GM19395 (cell line): ENCODE data around the gene SHTN1.

ENCODE experiments used
- ATAC-seq: cut with Tn5 transposase; IDR thresholded peaks from one replicate; pipeline ENCODE4 v1.9.1; 2021; ENCODE audit warnings: mild to moderate bottlenecking, moderate library complexity; ENCODE audit not compliant: unreplicated experiment

Gene SHTN1

GRCh38 chr10:116836902-116837523 lies 168.0 kb downstream of the SHTN1 start:
- ATAC-seq = no peak

- no peak for ATAC-seq
These were observed 168.9 kb downstream of the SHTN1 start for GRCh38 chr10:116836083-116836482.

GRCh38 chr10:116835658-116836057 lies 169.3 kb downstream of the SHTN1 start:
- ATAC-seq = no peak

GRCh38 chr10:116833986-116834985 lies 170.7 kb downstream of the SHTN1 start:
- no peak for ATAC-seq

- no peak for ATAC-seq
These were observed 173.2 kb downstream of the SHTN1 start for GRCh38 chr10:116831790-116832189.
